Stimulated activated memory B cell treated with anti-CD40 and anti-IgM and Interleukin-4, amounts not matched to agents 10 μg/mL and 1 μg/mL and 100 μg/mL, for 72 hours (primary cell): Measurements from ENCODE around the gene MDP1.
"Not testable (repeated sequence)": the region's sequence is repeated elsewhere in the genome, so short reads cannot be mapped to it uniquely, and the experiment has no call there.

Source experiments
- ATAC-seq: fragments of 150-1000 bp; cut with Tn5 transposase; 2 replicates; pipeline ENCODE4 v1.10.0; 2021
- H3K27ac Mint-ChIP-seq: one replicate; pipeline ENCODE4 v1.8.0; 2022; ENCODE audit warnings: mild to moderate bottlenecking, mixed read lengths
- H3K27me3 Mint-ChIP-seq: one replicate; pipeline ENCODE4 v1.8.0; 2022; ENCODE audit warnings: mixed read lengths
- H3K36me3 Mint-ChIP-seq: one replicate; pipeline ENCODE4 v1.8.0; 2022; ENCODE audit warnings: mixed read lengths
- H3K4me1 Mint-ChIP-seq: one replicate; pipeline ENCODE4 v1.8.0; 2022; ENCODE audit warnings: mixed read lengths
- H3K4me3 Mint-ChIP-seq: one replicate; pipeline ENCODE4 v1.8.0; 2022; ENCODE audit warnings: mild to moderate bottlenecking, moderate library complexity, mixed read lengths
- H3K9me3 Mint-ChIP-seq: one replicate; pipeline ENCODE4 v1.8.0; 2022; ENCODE audit warnings: mixed read lengths

MDP1 gene

DNA sequence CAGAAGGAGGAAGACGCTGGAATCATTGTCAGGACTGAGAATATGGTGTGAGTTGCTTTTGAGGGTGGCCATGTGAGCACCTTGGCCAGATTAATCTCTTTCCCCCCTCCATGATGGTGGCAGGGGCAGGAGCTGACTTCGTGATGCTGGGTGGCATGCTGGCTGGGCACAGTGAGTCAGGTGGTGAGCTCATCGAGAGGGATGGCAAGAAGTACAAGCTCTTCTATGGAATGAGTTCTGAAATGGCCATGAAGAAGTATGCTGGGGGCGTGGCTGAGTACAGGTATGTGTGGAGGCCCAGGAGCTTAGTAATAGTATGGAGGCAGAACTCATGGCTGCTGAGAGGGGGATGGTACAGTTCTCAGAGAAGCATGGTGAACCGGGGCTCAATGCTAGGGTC, 22.3 kb upstream of the MDP1 start:
- Mint-ChIP-seq H3K9me3 (no peaks in the 10 kb centered on the region), H3K27me3 (no peaks in the 10 kb centered on the region), H3K4me3 (no peak overlapping the region), H3K4me1 (peaks cover 80% of the 10 kb centered on the region), H3K36me3 (peaks cover 55% of the 10 kb centered on the region), H3K27ac (peak overlapping the region; percentile 20)
- ATAC-seq, result no peak

DNA sequence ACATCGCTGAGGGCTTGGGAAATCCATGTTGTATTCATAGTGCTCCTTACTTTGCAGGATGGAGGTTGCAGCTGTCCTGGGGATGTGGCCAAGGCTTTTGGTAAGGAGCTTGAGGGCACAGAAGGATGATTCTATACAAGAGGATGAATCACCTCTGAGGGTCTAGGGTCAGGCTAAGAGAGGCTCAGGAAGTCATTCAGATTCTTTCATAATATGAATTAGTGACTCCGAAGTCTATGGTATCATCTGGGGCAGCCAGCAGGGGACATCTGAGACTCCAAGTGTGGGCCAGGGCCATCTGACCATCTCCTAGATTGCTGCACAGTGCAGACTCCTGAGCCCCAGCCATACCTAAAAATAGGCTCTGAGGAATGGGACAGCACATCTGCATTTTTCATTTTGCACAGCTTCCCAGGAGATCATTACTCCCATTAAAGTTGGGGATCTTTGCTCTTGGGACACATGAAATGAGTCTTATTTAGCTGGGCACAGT, 21.6 kb upstream of the MDP1 start:
- Mint-ChIP-seq H3K4me3 (no peak overlapping the region), H3K9me3 (no peaks in the 10 kb centered on the region), H3K27me3 (no peaks in the 10 kb centered on the region), H3K36me3 (peaks cover 55% of the 10 kb centered on the region), H3K4me1 (peaks cover 77% of the 10 kb centered on the region), H3K27ac (peak overlapping the region; percentile 20)
- ATAC-seq, result no peak

DNA sequence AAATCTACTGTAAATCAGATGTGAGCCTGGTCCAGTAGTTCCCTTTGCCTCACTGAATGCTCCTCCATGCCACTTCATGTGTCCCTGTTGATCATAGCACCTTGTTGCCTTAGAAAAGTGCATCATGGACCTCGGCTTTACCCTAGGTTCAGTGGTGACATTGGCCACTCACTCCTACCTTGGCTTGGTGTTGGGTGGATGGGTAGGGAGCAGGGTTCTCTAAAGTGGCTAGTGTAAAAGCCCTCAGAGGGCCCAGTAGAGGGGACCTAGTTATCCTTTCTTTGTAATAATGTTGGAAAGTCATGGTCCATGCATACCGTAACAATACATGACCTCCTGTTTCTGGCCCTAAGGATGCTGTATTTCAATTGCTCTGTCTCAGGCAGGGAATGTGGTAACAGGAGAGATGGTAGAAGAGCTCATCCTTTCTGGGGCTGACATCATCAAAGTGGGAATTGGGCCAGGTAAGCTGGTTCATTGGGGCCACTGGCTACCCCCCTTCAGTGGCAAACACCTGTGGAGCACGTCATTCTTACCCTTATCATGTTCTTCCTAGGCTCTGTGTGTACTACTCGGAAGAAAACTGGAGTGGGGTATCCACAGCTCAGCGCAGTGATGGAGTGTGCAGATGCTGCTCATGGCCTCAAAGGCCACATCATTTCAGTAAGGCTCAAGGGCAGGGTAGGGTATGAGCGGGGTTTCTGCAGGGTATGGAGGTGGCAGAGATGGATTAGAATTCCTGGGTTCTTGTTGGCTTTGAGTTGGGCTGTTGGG, 21.0 kb upstream of the MDP1 start:
- no peak for ATAC-seq
- Mint-ChIP-seq H3K27ac (peak overlapping the region; percentile 20), H3K9me3 (no peaks in the 10 kb centered on the region), H3K27me3 (no peaks in the 10 kb centered on the region), H3K4me1 (peaks cover 73% of the 10 kb centered on the region), H3K36me3 (peaks cover 55% of the 10 kb centered on the region), H3K4me3 (no peak overlapping the region)

DNA sequence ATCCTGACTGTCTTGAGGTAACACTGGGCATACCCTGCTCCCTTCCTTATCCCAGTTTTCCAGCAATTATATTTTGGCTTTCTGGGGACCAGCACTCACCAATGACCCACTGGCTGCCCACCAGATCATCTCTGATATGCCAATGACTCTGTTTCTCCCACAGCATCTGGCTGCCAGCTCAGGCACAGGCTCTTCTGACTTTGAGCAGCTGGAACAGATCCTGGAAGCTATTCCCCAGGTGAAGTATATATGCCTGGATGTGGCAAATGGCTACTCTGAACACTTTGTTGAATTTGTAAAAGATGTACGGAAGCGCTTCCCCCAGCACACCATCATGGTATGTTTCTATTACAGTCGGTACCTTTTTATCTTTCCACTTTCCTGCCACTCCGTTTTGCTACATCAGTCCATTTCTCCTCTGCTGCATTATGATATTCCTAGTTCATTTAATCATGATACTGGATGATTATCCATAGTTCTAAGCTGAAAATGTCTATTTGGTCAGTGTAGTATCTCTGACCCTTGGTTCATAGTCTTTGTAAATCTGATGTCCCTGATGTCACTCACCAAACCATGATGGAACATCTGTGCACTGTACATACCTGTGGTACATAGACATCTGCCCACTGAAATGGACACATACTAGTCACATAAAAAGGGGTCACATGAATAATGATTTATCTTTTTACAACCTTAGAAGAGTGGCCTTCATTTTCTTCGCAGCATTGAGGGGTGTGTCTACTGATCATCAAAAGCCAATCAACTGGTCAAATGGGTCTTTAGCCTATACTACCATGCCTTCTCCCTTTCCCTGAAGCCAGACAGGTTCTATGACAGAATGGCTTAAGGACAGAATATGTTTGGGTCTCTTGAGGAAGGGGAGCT, 20.2 kb upstream of the MDP1 start:
- H3K36me3 Mint-ChIP-seq, result peaks cover 54% of the 10 kb centered on the region
- no peak for ATAC-seq
- no peaks in the 10 kb centered on the region for H3K27me3 Mint-ChIP-seq
- H3K4me3 Mint-ChIP-seq, result no peak overlapping the region
- peak overlapping the region; percentile 8 for H3K27ac Mint-ChIP-seq
- no peaks in the 10 kb centered on the region for H3K9me3 Mint-ChIP-seq
- peaks cover 69% of the 10 kb centered on the region for H3K4me1 Mint-ChIP-seq

- Mint-ChIP-seq H3K36me3 (peaks cover 38% of the 10 kb centered on the region), H3K27ac (peak overlapping the region; percentile 74), H3K4me1 (peaks cover 55% of the 10 kb centered on the region), H3K9me3 (no peaks in the 10 kb centered on the region), H3K4me3 (no peak overlapping the region), H3K27me3 (no peaks in the 10 kb centered on the region)
- no peak for ATAC-seq
Observed at GRCh38 chr14:24234095-24235005, 18.5 kb upstream of the MDP1 start.

DNA sequence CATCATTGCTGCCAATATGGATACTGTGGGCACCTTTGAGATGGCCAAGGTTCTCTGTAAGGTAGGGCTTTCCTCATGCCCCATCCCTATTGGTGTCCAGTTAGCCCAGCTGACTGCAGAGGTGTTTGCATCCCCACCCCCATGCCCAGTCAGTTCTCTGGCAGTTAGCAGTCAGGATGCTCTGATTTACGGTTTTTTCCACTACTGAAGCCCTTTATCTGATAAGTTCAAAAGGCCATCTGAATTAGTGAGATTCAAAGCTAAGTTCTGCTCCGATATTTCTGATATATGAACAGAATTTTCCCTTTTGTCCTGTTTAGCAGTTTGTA, 17.6 kb upstream of the MDP1 start:
- Mint-ChIP-seq H3K4me1 (peaks cover 51% of the 10 kb centered on the region), H3K36me3 (peaks cover 29% of the 10 kb centered on the region), H3K27ac (peak overlapping the region; percentile 74), H3K27me3 (no peaks in the 10 kb centered on the region), H3K4me3 (peak overlapping the region; percentile 84), H3K9me3 (no peaks in the 10 kb centered on the region)
- ATAC-seq, result no peak

DNA sequence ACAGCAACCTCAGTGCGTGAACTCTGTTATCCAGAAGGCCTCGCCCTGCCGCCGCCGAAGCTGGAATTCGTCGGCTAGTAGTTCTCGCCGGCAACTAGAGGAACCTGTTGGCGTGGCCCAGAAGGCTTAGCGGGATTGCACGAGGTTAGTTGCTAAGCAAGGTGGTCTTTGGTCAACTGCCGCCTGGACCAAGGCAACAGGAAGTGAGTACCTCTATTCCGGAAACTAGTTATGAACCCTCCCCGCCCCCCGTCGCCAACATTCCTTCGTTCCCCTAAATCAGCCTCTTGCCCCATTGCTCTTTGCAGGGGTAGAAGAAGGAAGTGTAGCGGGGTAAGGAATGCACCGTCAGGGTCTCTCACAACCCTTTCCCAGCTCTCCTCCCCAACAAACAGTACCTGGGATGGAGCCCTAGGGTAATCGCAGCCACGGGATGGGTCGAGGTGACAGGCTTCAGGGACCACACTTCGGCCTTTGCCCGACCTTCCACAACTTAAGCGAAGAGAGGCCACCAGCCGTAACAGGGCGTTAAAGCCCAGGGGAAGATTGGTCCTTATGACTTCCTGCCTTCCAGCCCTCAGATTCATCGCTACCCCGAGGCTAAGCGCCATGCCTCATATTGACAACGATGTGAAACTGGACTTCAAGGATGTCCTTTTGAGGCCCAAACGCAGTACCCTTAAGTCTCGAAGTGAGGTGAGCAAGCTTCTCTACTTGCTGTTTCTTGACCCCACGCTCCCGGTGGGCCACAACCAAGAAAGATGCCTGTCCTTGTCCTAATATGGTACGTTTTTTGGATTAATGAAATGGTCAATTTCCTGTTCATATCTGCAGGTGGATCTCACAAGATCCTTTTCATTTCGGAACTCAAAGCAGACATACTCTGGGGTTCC, 17.0 kb upstream of the MDP1 start, which contains the start of gene GMPR2:
Gene GMPR2, plus strand, starts transcription at position 285 of the 893 bp plus-strand sequence. Its CDS starts 325 bp downstream, at position 610.
- H3K27me3 Mint-ChIP-seq, result no peaks in the 10 kb centered on the region

DNA sequence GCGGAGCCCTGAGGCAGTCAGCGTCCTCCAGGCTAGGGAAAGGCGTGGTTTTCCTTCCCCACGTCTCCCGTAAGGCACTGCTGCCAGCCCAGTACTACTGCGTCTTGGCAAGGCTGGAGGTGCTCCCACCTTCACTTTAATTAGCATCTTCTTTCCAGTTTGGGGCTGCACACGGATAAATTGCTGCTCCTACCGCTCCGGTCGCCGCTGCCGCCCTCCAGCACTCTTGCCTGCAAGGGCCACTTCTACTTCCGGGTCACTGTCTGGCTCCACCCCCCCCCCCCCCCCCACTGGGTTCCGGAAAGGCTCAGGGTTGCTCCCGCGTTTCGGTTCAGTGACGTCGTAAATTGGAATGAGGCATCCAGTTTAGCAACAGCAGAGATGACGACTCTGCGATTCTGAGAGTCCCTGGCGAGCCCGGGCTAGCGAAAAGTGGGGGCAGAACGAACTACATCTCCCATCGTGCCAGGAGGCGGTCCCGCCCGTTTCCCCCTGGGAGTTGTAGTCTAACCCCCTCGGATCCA, 16.3 kb upstream of the MDP1 start, which contains the start of gene NEDD8:
Gene NEDD8, minus strand, starts transcription at position 247 of the 524 bp plus-strand sequence. Its CDS starts 100 bp downstream, at position 147.
- ATAC-seq, result peak; percentile 90

More for the DNA sequence above, 17.0 kb upstream of the MDP1 start, which contains the start of gene GMPR2:
- Mint-ChIP-seq H3K4me3 (peak within 1 kb of the TSS; percentile 84), H3K27ac (peak within 1 kb of the TSS; percentile 74), H3K9me3 (no peaks in the 10 kb centered on the region), H3K36me3 (peaks cover 23% of the 10 kb centered on the region), H3K4me1 (peaks cover 47% of the 10 kb centered on the region)
- ATAC-seq, result peak; percentile 80

DNA sequence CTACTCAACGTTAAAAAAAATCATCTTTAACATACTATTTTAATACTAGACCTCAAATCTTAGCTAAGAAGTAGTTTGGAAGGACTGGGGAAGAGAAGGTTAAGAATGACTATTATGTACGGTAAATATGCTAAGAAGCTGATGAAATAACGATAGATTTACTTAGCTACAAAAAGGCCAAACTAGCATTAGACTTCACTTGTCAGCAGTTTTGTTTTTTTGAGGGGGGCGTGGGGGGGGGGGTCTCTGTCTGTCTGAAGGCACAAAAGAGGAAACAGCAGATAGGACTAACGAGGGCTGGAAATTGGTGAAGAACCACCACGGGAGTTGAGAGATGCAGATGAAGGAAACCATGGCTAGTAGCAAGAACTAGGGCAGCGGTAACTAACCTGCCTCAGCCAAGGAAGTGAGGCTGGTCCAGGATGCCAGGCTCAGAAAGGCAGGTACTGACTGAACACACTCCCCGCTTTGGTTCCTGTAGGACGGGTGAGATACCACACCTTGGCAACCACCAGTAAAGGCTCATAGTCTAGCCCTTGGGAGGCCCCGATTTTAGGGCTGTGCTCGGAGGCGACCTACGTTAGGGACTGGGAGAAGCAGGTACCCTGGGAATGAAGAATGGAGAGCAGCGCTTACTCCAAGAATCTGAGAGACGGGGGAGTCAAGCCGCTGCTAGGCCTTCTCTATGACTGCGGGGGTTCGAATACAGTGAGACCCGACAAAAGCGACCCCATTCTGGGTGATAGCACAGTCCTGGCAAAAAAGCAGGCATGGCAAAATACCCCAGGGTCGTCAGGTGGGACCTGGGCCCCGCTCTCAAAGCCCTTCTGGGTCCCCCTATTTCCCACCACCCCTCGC, 15.6 kb upstream of the MDP1 start:
- no peaks in the 10 kb centered on the region for H3K27me3 Mint-ChIP-seq
- peak overlapping the region; percentile 84 for H3K4me3 Mint-ChIP-seq
- no peaks in the 10 kb centered on the region for H3K9me3 Mint-ChIP-seq
- ATAC-seq, result no peak
- H3K27ac Mint-ChIP-seq, result peak overlapping the region; percentile 74
- H3K36me3 Mint-ChIP-seq, result peaks cover 18% of the 10 kb centered on the region
- H3K4me1 Mint-ChIP-seq, result peaks cover 45% of the 10 kb centered on the region

More for the DNA sequence above, 16.3 kb upstream of the MDP1 start, which contains the start of gene NEDD8:
- peaks cover 44% of the 10 kb centered on the region for H3K4me1 Mint-ChIP-seq
- H3K27ac Mint-ChIP-seq, result peak within 1 kb of the TSS; percentile 74
- peak within 1 kb of the TSS; percentile 84 for H3K4me3 Mint-ChIP-seq
- no peaks in the 10 kb centered on the region for H3K27me3 Mint-ChIP-seq
- H3K36me3 Mint-ChIP-seq, result peaks cover 22% of the 10 kb centered on the region
- H3K9me3 Mint-ChIP-seq, result no peaks in the 10 kb centered on the region

- no peak overlapping the region for H3K27ac Mint-ChIP-seq
- no peaks in the 10 kb centered on the region for H3K9me3 Mint-ChIP-seq
- no peak for ATAC-seq
- peaks cover 8% of the 10 kb centered on the region for H3K36me3 Mint-ChIP-seq
- no peaks in the 10 kb centered on the region for H3K27me3 Mint-ChIP-seq
- H3K4me3 Mint-ChIP-seq, result no peak overlapping the region
- H3K4me1 Mint-ChIP-seq, result peaks cover 36% of the 10 kb centered on the region
Observed at GRCh38 chr14:24228902-24229301, 13.0 kb upstream of the MDP1 start.

- H3K27ac Mint-ChIP-seq, result no peak overlapping the region
- ATAC-seq, result no peak
- H3K4me3 Mint-ChIP-seq, result no peak overlapping the region
- peaks cover 8% of the 10 kb centered on the region for H3K36me3 Mint-ChIP-seq
- H3K9me3 Mint-ChIP-seq, result no peaks in the 10 kb centered on the region
- peaks cover 30% of the 10 kb centered on the region for H3K4me1 Mint-ChIP-seq
- no peaks in the 10 kb centered on the region for H3K27me3 Mint-ChIP-seq
Observed at GRCh38 chr14:24226473-24226872, 10.6 kb upstream of the MDP1 start.

- Mint-ChIP-seq H3K4me1 (peaks cover 26% of the 10 kb centered on the region), H3K36me3 (peaks cover 10% of the 10 kb centered on the region), H3K27me3 (no peaks in the 10 kb centered on the region), H3K27ac (no peak overlapping the region), H3K4me3 (no peak overlapping the region), H3K9me3 (no peaks in the 10 kb centered on the region)
- no peak for ATAC-seq
Observed at GRCh38 chr14:24224618-24225071, 8.8 kb upstream of the MDP1 start.

DNA sequence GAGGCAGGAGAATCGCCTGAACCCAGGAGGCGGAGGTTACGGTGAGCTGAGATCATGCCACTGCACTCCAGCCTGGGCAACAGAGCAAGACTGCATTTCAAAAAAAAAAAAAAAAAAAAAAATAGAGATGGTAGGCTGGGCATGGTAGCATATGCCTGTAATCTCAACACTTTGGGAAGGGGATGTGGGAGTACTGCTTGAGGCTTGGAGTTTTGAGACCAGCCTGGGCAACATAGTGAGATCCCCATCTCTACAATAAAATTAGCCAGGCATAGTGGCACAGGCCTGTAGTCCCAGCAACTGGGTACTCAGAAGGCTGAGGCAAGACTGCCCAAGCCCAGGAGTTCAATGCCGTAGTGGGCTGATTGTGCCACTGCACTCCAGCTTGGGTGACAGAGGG, 7.1 kb upstream of the MDP1 start:
- peaks cover 20% of the 10 kb centered on the region for H3K4me1 Mint-ChIP-seq
- not testable (repeated sequence) for H3K27ac Mint-ChIP-seq, H3K9me3 Mint-ChIP-seq, H3K27me3 Mint-ChIP-seq, H3K4me3 Mint-ChIP-seq, ATAC-seq
- peaks cover 14% of the 10 kb centered on the region for H3K36me3 Mint-ChIP-seq
